KOPT-K1 (cell line): ENCODE measurements around the gene SLC24A5.

ENCODE experiments used
- H3K27ac ChIP-seq: fragments of 200-600 bp; sonication (generic); 2 replicates; pipeline ENCODE4 v1.5.1; 2016; ENCODE audit warnings: antibody characterized with exemption, mild to moderate bottlenecking, low read depth, low read length; ENCODE audit not compliant: poor library complexity, severe bottlenecking
- H3K36me3 ChIP-seq: fragments of 200-600 bp; sonication (generic); 2 replicates; pipeline ENCODE4 v1.5.1; 2017; ENCODE audit warnings: antibody characterized with exemption, mild to moderate bottlenecking, low read length, moderate library complexity; ENCODE audit not compliant: insufficient read depth
- H3K9me3 ChIP-seq: fragments of 200-600 bp; sonication (generic); 2 replicates; pipeline ENCODE4 v1.5.1; 2017; ENCODE audit warnings: antibody characterized with exemption, low read length, mild to moderate bottlenecking; ENCODE audit not compliant: insufficient read depth, poor library complexity, severe bottlenecking

The SLC24A5 gene

GRCh38 chr15:48120745-48121144 is at the start of gene SLC24A5:
TSS of gene SLC24A5 (plus strand) at chr15:48120990. CDS start at chr15:48121045, 55 bp downstream.
- Histone ChIP-seq H3K9me3 (no peaks in the 10 kb centered on the region), H3K36me3 (no peaks in the 10 kb centered on the region), H3K27ac (no peak within 1 kb of the TSS)

- H3K36me3 ChIP-seq = no peaks in the 10 kb centered on the region
- peaks cover 11% of the 10 kb centered on the region for H3K9me3 ChIP-seq
- no peak overlapping the region for H3K27ac ChIP-seq
Observed at GRCh38 chr15:48072941-48073340, 47.8 kb upstream of the SLC24A5 start.

DNA sequence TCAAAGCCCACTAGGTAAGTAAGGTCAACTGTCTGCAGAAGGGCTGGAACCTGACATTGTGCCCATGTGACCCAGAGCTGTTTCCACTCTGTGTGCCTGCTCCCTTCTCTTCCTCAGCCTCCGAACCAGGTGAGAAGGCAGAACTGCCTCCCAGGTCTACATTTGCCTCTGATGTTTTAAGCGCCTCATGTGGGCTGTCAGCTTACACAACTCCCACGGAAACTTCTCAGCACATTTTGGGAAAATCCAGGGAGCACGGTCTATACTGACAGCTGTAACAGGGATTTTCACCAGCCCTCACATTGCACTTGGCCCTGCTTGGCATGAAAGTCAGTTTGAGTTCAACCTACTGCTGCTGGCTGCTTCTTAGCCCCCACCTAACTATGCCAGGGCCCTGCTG is 46.9 kb upstream of the SLC24A5 start:
- Histone ChIP-seq H3K9me3 (peaks cover 11% of the 10 kb centered on the region), H3K27ac (no peak overlapping the region), H3K36me3 (no peaks in the 10 kb centered on the region)

DNA sequence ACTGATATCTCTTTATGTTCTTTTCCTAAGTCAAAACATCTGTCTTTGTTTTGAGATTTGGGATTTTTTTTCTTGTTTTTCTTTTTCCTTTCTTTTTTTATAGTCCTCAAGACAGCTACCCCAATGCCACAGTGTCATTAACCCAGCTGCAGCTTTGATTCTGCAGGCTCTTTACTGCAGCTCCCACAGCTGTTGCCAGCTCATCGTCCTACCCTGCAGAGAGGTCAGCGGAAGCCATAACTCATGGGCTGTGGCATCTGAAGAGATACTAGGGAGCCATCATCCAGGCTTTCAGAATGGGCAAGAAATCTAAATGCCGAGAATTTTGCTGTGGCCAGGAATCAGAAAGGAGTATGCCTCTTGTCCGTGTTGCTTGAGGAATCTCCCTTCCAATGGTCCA is 44.3 kb upstream of the SLC24A5 start:
- Histone ChIP-seq H3K27ac (no peak overlapping the region), H3K9me3 (peaks cover 11% of the 10 kb centered on the region), H3K36me3 (no peaks in the 10 kb centered on the region)

- H3K27ac ChIP-seq = no peak overlapping the region
- peaks cover 9% of the 10 kb centered on the region for H3K9me3 ChIP-seq
- no peaks in the 10 kb centered on the region for H3K36me3 ChIP-seq
Observed at GRCh38 chr15:48077616-48078184, 43.1 kb upstream of the SLC24A5 start.

DNA sequence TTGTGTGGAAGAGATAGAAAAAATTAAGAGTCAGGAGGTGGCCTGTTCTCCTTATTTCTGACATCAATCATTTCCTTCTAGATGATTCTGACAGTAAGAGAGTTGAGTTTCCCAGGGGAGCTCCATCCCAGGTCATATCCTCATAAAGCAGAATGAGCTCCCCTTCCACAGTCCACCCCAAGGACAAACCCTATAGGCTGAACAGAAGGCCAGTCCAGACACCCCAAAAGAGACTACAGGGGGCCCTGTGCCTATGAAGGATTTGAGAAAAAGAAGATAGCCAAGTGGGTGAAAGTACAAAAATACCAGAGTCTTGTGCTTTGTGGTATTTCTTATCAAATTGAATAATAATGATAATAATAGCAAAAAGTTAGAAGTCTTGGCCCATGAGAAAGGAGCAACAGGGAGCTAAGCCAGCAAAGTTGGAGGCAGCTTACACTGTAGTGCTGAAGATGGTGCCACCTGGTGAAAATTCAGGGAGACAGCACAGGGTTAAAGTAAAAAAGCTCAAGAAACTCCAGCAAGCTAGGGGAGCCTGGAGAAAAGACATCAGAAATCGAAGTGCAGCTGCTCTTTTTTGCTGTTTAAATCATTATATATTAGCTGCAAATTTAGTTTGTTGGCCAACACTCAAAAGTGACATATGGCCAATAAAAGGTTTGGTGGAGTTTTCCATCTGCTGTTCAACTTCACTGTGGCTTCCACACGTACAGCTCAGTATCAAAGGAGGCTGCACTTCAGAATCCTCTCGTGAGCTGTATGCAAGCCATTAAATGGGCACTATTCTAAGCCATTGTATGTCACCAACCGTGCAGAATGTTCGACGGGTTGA is 35.8 kb upstream of the SLC24A5 start:
- Histone ChIP-seq H3K27ac (no peak overlapping the region), H3K9me3 (no peaks in the 10 kb centered on the region)

DNA sequence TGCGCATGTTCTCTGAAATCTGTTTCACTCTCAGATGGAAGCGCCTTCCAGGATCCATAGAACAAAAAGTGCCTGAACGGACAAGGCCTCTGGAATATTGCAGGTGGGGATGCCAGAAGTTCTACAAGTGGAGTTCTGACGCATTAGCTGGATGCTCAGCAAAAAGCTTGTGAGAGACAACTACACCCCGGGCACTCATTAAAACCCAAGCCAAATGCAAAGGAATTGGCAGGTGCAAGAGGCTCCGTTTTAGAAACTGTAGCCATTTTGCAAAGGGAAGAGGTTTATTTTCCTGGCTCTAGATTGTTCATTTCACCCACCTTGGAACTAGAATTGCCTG is 35.2 kb upstream of the SLC24A5 start:
- Histone ChIP-seq H3K27ac (no peak overlapping the region), H3K9me3 (no peaks in the 10 kb centered on the region), H3K36me3 (no peaks in the 10 kb centered on the region)

More for the DNA sequence above, 35.8 kb upstream of the SLC24A5 start:
- no peaks in the 10 kb centered on the region for H3K36me3 ChIP-seq

DNA sequence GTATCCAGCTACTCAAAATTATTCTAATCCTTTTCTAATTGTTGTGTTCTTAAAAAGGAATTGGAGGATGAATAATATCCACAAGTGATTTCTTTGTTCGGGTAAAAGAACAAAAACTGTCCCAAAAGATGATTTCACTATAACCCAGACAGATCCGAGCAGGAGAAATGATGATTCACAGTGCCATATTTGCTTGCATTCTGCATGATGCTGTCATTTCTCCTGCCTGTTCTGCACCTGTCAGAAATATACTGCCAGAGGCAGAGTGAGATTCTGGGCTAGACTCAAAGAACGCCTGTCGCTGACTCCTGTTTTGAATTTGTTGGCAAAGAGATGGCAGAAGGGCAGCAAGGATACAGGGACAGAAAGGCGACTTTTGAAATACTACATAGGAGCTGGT is 34.7 kb upstream of the SLC24A5 start:
- H3K27ac ChIP-seq = no peak overlapping the region
- H3K9me3 ChIP-seq = no peaks in the 10 kb centered on the region
- H3K36me3 ChIP-seq = no peaks in the 10 kb centered on the region

- Histone ChIP-seq H3K36me3 (no peaks in the 10 kb centered on the region), H3K9me3 (no peaks in the 10 kb centered on the region), H3K27ac (no peak overlapping the region)
Observed at GRCh38 chr15:48086576-48086975, 34.2 kb upstream of the SLC24A5 start.

- H3K27ac ChIP-seq = no peak overlapping the region
- H3K36me3 ChIP-seq = no peaks in the 10 kb centered on the region
- H3K9me3 ChIP-seq = no peaks in the 10 kb centered on the region
Observed at GRCh38 chr15:48087844-48088243, 32.9 kb upstream of the SLC24A5 start.

DNA sequence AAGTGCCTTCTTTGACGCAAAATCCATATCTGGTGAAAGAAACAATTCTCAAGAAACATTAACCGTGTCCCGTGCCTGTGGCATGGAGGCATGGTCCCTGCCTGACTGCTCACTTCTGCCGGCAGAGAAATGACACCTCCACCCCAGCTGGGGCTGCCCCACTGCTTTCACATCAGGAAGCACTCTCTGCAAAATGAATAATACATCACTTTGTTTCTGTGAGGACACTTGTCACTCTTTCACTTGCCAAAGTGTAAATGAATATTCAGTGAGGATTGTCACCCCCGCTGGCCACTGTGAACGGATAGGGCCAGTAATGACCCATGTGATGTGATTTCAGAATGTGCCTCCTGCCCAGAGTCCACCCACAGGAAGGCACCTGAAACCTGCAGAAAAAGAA is 31.1 kb upstream of the SLC24A5 start:
- no peaks in the 10 kb centered on the region for H3K9me3 ChIP-seq
- H3K36me3 ChIP-seq = no peaks in the 10 kb centered on the region
- no peak overlapping the region for H3K27ac ChIP-seq

DNA sequence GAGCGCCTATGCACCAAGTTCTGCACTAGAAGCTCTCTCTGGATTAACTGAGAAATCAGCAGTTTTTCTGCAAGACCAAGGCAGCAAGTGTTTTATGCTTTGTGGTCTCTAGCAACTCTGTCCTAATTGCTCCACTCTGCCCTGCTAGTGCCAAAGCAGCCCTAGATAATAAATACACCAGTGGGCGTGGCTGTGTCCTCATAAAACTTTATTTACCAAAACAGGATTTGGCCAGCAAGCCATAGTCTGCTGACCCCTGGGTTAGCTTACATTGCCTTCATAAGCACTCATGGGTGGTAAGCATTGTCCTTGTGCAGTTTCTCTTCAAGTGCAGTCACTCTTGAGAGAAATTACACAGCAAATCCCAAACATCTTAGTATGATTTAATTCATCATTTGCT is 30.7 kb upstream of the SLC24A5 start:
- H3K27ac ChIP-seq = no peak overlapping the region
- no peaks in the 10 kb centered on the region for H3K36me3 ChIP-seq
- no peaks in the 10 kb centered on the region for H3K9me3 ChIP-seq

GRCh38 chr15:48090666-48091065 is 30.1 kb upstream of the SLC24A5 start:
- H3K36me3 ChIP-seq = no peaks in the 10 kb centered on the region
- H3K9me3 ChIP-seq = no peaks in the 10 kb centered on the region
- H3K27ac ChIP-seq = no peak overlapping the region

DNA sequence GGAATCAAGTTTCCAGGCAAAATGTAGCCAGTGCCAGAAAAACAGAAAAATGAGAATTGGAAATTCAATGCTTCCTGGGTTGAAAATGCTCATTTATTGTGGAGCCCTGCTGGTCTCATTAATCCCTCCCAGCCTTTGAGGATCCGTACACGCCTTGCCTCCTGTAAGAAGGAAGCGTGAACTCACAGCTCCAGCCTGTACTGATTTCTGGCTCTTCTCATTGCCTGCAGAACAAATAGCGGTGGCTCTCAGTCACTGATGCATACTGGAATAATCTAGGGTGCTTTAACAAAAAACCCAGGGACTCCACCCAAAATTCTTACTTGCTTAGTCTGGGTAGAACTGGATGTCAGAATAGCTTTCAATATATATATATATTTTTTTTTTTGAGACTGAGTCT is 29.3 kb upstream of the SLC24A5 start:
- Histone ChIP-seq H3K9me3 (no peaks in the 10 kb centered on the region), H3K36me3 (no peaks in the 10 kb centered on the region), H3K27ac (no peak overlapping the region)

- Histone ChIP-seq H3K9me3 (no peaks in the 10 kb centered on the region), H3K27ac (no peak overlapping the region), H3K36me3 (no peaks in the 10 kb centered on the region)
Observed at GRCh38 chr15:48096355-48096786, 24.4 kb upstream of the SLC24A5 start.

- H3K36me3 ChIP-seq = no peaks in the 10 kb centered on the region
- no peaks in the 10 kb centered on the region for H3K9me3 ChIP-seq
- H3K27ac ChIP-seq = no peak overlapping the region
Observed at GRCh38 chr15:48096813-48097212, 24.0 kb upstream of the SLC24A5 start.
